ENCODE measurements around the gene RAPH1.
"Not testable (repeated sequence)": the region's sequence is repeated elsewhere in the genome, so short reads cannot be mapped to it uniquely, and the experiment has no call there.

- not testable (repeated sequence) for TF ChIP-seq CTCF (IDR thresholded peaks at IDR 0.05); POLR2AphosphoS5 (IDR thresholded peaks at IDR 0.05; ENCODE audit: low read depth, low read length); TCF7L2 (IDR thresholded peaks at IDR 0.05; ENCODE audit: low read depth, low read length); REST (IDR thresholded peaks at IDR 0.05; ENCODE audit: insufficient read depth in 1 of 2, low read depth in 2 of 2, low read length in 1 of 2)
Observed at GRCh38 chr2:203503460-203503859, 31.6 kb downstream of the RAPH1 start.

All from Panc1 (cell line).